DND-41 (cell line): ENCODE results near the gene SLC25A34.

Source experiments
- ATAC-seq: fragments of 200-7000 bp; cut with Tn5 transposase; 3 replicates; pipeline ENCODE4 v1.9.1; 2021; ENCODE audit warnings: low read depth; ENCODE audit not compliant: insufficient read depth
- DNase-seq: peaks from one replicate; pipeline ENCODE4 v3.0.0-alpha.2; 2020
- H2AFZ ChIP-seq: 2 replicates; pipeline ENCODE4 v1.6.0; 2012; ENCODE audit warnings: low read depth, low read length
- H3K27ac ChIP-seq: 2 replicates; pipeline ENCODE4 v1.5.1; 2012; ENCODE audit warnings: low read length, inconsistent platforms
- H3K27me3 ChIP-seq: fragments of 200-600 bp; sonication (generic); 2 replicates; pipeline ENCODE4 v1.6.0; 2012; ENCODE audit warnings: low read length, mild to moderate bottlenecking, inconsistent platforms; ENCODE audit not compliant: insufficient read depth, poor library complexity
- H3K36me3 ChIP-seq: 2 replicates; pipeline ENCODE4 v1.5.1; 2012; ENCODE audit warnings: low read length, inconsistent platforms; ENCODE audit not compliant: insufficient read depth
- H3K4me1 ChIP-seq: 2 replicates; pipeline ENCODE4 v1.5.1; 2012; ENCODE audit warnings: mild to moderate bottlenecking, low read length; ENCODE audit not compliant: insufficient read depth
- H3K4me2 ChIP-seq: 2 replicates; pipeline ENCODE4 v1.6.0; 2012; ENCODE audit warnings: mild to moderate bottlenecking, moderate library complexity, low read length, inconsistent platforms; ENCODE audit not compliant: insufficient read depth
- H3K4me3 ChIP-seq, 2 experiments: fragments of 200-600 bp in 1 of 2; shearing (Covaris generic) in 1 of 2; 2 replicates each; pipeline ENCODE4 v1.5.1; 2012 to 2016; ENCODE audit warnings: inconsistent platforms in 2 of 2, low read length in 2 of 2, mild to moderate bottlenecking in 2 of 2, low read depth in 1 of 2, moderate library complexity in 1 of 2
- H3K79me2 ChIP-seq: 2 replicates; pipeline ENCODE4 v1.6.0; 2012; ENCODE audit warnings: low read length, inconsistent platforms; ENCODE audit not compliant: insufficient read depth
- H3K9ac ChIP-seq: 2 replicates; pipeline ENCODE4 v1.6.0; 2012; ENCODE audit warnings: low read depth, mild to moderate bottlenecking, inconsistent platforms, low read length, moderate library complexity
- H3K9me3 ChIP-seq: 2 replicates; pipeline ENCODE4 v1.5.1; 2012; ENCODE audit warnings: low read length, moderate library complexity, mild to moderate bottlenecking, inconsistent platforms; ENCODE audit not compliant: insufficient read depth, severe bottlenecking
- H4K20me1 ChIP-seq: 2 replicates; pipeline ENCODE4 v1.6.0; 2012; ENCODE audit warnings: low read length; ENCODE audit not compliant: insufficient read depth
- CTCF ChIP-seq: IDR thresholded peaks from 2 replicates; pipeline ENCODE4 v1.5.1; 2012; ENCODE audit warnings: borderline replicate concordance, low read length, moderate library complexity, mild to moderate bottlenecking; ENCODE audit not compliant: poor library complexity, severe bottlenecking; ENCODE audit errors: extremely low read depth
- EZH2 ChIP-seq: IDR thresholded peaks from 3 replicates; pipeline ENCODE4 v1.6.1; 2012; ENCODE audit warnings: borderline replicate concordance, low read depth, mild to moderate bottlenecking, moderate library complexity, low read length, inconsistent platforms; ENCODE audit not compliant: severe bottlenecking

The SLC25A34 gene

GRCh38 chr1:15724949-15725880 is 10.8 kb upstream of the SLC25A34 start:
- Histone ChIP-seq H3K4me2 (no peak overlapping the region), H3K79me2 (no peaks in the 10 kb centered on the region), H4K20me1 (peaks cover 3% of the 10 kb centered on the region; the same call in 1 of the 2 replicates), H3K9me3 (no peaks in the 10 kb centered on the region), H2AFZ (no peak overlapping the region), H3K4me1 (no peaks in the 10 kb centered on the region), H3K36me3 (peaks cover 74% of the 10 kb centered on the region), H3K9ac (no peak overlapping the region), H3K27me3 (no peaks in the 10 kb centered on the region), H3K4me3 (no peak overlapping the region), H3K27ac (no peak overlapping the region)
- TF ChIP-seq EZH2 (no peak), CTCF (no peak)
- DNase-seq (no peak), ATAC-seq (no peak)

GRCh38 chr1:15726508-15726907 is 9.6 kb upstream of the SLC25A34 start:
- H3K79me2 ChIP-seq = no peaks in the 10 kb centered on the region
- peaks cover 82% of the 10 kb centered on the region for H3K36me3 ChIP-seq
- H3K4me1 ChIP-seq = no peaks in the 10 kb centered on the region
- no peak overlapping the region for H3K9ac ChIP-seq
- H3K27ac ChIP-seq = no peak overlapping the region
- H4K20me1 ChIP-seq = peaks cover 3% of the 10 kb centered on the region; the same call in 1 of the 2 replicates
- DNase-seq (no peak), ATAC-seq (no peak)
- no peak overlapping the region for H2AFZ ChIP-seq
- no peaks in the 10 kb centered on the region for H3K9me3 ChIP-seq
- TF ChIP-seq EZH2 = no peak
- TF ChIP-seq CTCF = no peak
- no peak overlapping the region for H3K4me2 ChIP-seq
- H3K27me3 ChIP-seq = no peaks in the 10 kb centered on the region
- no peak overlapping the region for H3K4me3 ChIP-seq

GRCh38 chr1:15727021-15727420 is 9.0 kb upstream of the SLC25A34 start:
- TF ChIP-seq EZH2 (no peak), CTCF (no peak)
- Histone ChIP-seq H3K27me3 (no peaks in the 10 kb centered on the region), H4K20me1 (peaks cover 3% of the 10 kb centered on the region; the same call in 1 of the 2 replicates), H3K79me2 (no peaks in the 10 kb centered on the region), H2AFZ (no peak overlapping the region), H3K9me3 (no peaks in the 10 kb centered on the region), H3K27ac (no peak overlapping the region), H3K36me3 (peaks cover 87% of the 10 kb centered on the region), H3K4me2 (no peak overlapping the region), H3K4me1 (no peaks in the 10 kb centered on the region), H3K4me3 (no peak overlapping the region), H3K9ac (no peak overlapping the region)
- ATAC-seq (no peak), DNase-seq (no peak)
